Activated T-cell treated with anti-CD3 and anti-CD28 coated beads, Interleukin-2, amount 50 U/mL, for 72 hours (primary cell): ENCODE measurements around the gene SRRM1. TPM values are rescaled to one million over a fixed set of nuclear protein-coding genes. Genes with fewer than 3 reads are reported as not detected.

Source experiments
- ATAC-seq, 2 donors: fragments of 150-1000 bp; cut with Tn5 transposase; replicated peaks in 1 of 2; 2 replicates each; pipeline ENCODE4 v1.10.0; 2021; ENCODE audit warnings: moderate library complexity in 2 of 2, mild to moderate bottlenecking in 1 of 2
- DNase-seq, 2 donors: peaks; one replicate each; pipeline ENCODE4 v3.0.0; 2021 to 2022; ENCODE audit warnings: mixed read lengths in 1 of 2
- H3K27ac Mint-ChIP-seq: one replicate; pipeline ENCODE4 v1.8.0; 2022; ENCODE audit warnings: mild to moderate bottlenecking, moderate library complexity, mixed read lengths
- H3K27me3 Mint-ChIP-seq: one replicate; pipeline ENCODE4 v1.8.0; 2022; ENCODE audit warnings: low read depth, mixed read lengths
- H3K36me3 Mint-ChIP-seq, 2 donors: one replicate each; pipeline ENCODE4 v1.8.0; 2022; ENCODE audit warnings: mixed read lengths in 2 of 2, mild to moderate bottlenecking in 1 of 2; ENCODE audit not compliant: insufficient read depth in 2 of 2
- H3K4me1 Mint-ChIP-seq: one replicate; pipeline ENCODE4 v1.8.0; 2022; ENCODE audit warnings: low read depth, mixed read lengths
- H3K4me3 Mint-ChIP-seq, 2 donors: one replicate each; pipeline ENCODE4 v1.8.0; 2022; ENCODE audit warnings: mild to moderate bottlenecking in 2 of 2, mixed read lengths in 2 of 2, moderate library complexity in 2 of 2
- H3K9me3 Mint-ChIP-seq, 2 donors: one replicate each; pipeline ENCODE4 v1.8.0; 2022; ENCODE audit warnings: mixed read lengths in 2 of 2
- total RNA-seq, 2 donors: library from RNA; stranded (reverse); gene quantifications; one replicate each; pipeline ENCODE4 v1.2.3, GENCODE V29; 2022

SRRM1 gene
- 100 to 1,000 TPM; 187 to 223 TPM for total RNA-seq

GRCh38 chr1:24642481-24643362 lies at the start of gene SRRM1:
Gene SRRM1 (plus strand): TSS chr1:24643302. CDS start chr1:24643327, 25 bp downstream.
- Mint-ChIP-seq H3K27ac (peak within 1 kb of the TSS; percentile 98), H3K36me3 (peaks cover 11 to 23% of the 10 kb centered on the region in 2 donors)

GRCh38 chr1:24594328-24594598 lies 48.8 kb upstream of the SRRM1 start:
- Mint-ChIP-seq H3K27ac (no peak overlapping the region), H3K4me3 (no peak overlapping the region), H3K27me3 (no peaks in the 10 kb centered on the region), H3K9me3 (no peaks in the 10 kb centered on the region), H3K4me1 (no peaks in the 10 kb centered on the region), H3K36me3 (no peaks in the 10 kb centered on the region)
- DNase-seq (no peak), ATAC-seq (peak in 1 of 2 donors; percentile 45)

More at GRCh38 chr1:24642481-24643362, at the start of gene SRRM1:
- DNase-seq (peak; percentile 98 to 99), ATAC-seq (peak; percentile 92 to 93)
- Mint-ChIP-seq H3K4me1 (peaks cover 66% of the 10 kb centered on the region), H3K27me3 (no peaks in the 10 kb centered on the region), H3K4me3 (peak within 1 kb of the TSS; percentile 90 to 92), H3K9me3 (no peaks in the 10 kb centered on the region)

- no peaks in the 10 kb centered on the region for H3K36me3 Mint-ChIP-seq
- ATAC-seq (no peak), DNase-seq (no peak)
- no peaks in the 10 kb centered on the region for H3K4me1 Mint-ChIP-seq
- H3K27me3 Mint-ChIP-seq = no peaks in the 10 kb centered on the region
- no peak overlapping the region for H3K27ac Mint-ChIP-seq
- no peaks in the 10 kb centered on the region for H3K9me3 Mint-ChIP-seq
- H3K4me3 Mint-ChIP-seq = no peak overlapping the region
Observed at GRCh38 chr1:24596401-24596880, 46.7 kb upstream of the SRRM1 start.

GRCh38 chr1:24599265-24599664 lies 43.8 kb upstream of the SRRM1 start:
- ATAC-seq (no peak), DNase-seq (no peak)
- Mint-ChIP-seq H3K27ac (no peak overlapping the region), H3K9me3 (no peaks in the 10 kb centered on the region), H3K27me3 (no peaks in the 10 kb centered on the region), H3K4me3 (no peak overlapping the region), H3K36me3 (no peaks in the 10 kb centered on the region), H3K4me1 (no peaks in the 10 kb centered on the region)

GRCh38 chr1:24600551-24600950 lies 42.6 kb upstream of the SRRM1 start:
- Mint-ChIP-seq H3K4me1 (no peaks in the 10 kb centered on the region), H3K27me3 (no peaks in the 10 kb centered on the region), H3K36me3 (no peaks in the 10 kb centered on the region), H3K9me3 (no peaks in the 10 kb centered on the region), H3K27ac (no peak overlapping the region), H3K4me3 (no peak overlapping the region)
- ATAC-seq = no peak
- DNase-seq = no peak

- no peaks in the 10 kb centered on the region for H3K36me3 Mint-ChIP-seq
- DNase-seq (no peak), ATAC-seq (no peak)
- no peak overlapping the region for H3K4me3 Mint-ChIP-seq
- H3K9me3 Mint-ChIP-seq = no peaks in the 10 kb centered on the region
- no peak overlapping the region for H3K27ac Mint-ChIP-seq
- no peaks in the 10 kb centered on the region for H3K27me3 Mint-ChIP-seq
- H3K4me1 Mint-ChIP-seq = no peaks in the 10 kb centered on the region
Observed at GRCh38 chr1:24605534-24606295, 37.4 kb upstream of the SRRM1 start.

GRCh38 chr1:24606296-24606605 lies 36.9 kb upstream of the SRRM1 start:
- no peaks in the 10 kb centered on the region for H3K27me3 Mint-ChIP-seq
- no peaks in the 10 kb centered on the region for H3K9me3 Mint-ChIP-seq
- no peaks in the 10 kb centered on the region for H3K36me3 Mint-ChIP-seq
- no peak overlapping the region for H3K4me3 Mint-ChIP-seq
- DNase-seq (no peak), ATAC-seq (no peak)
- no peak overlapping the region for H3K27ac Mint-ChIP-seq
- H3K4me1 Mint-ChIP-seq = no peaks in the 10 kb centered on the region

- Mint-ChIP-seq H3K9me3 (no peaks in the 10 kb centered on the region), H3K36me3 (no peaks in the 10 kb centered on the region), H3K27me3 (no peaks in the 10 kb centered on the region), H3K4me3 (no peak overlapping the region), H3K27ac (no peak overlapping the region), H3K4me1 (no peaks in the 10 kb centered on the region)
- no peak for ATAC-seq
- no peak for DNase-seq
Observed at GRCh38 chr1:24606621-24607020, 36.5 kb upstream of the SRRM1 start.

- no peak for DNase-seq
- Mint-ChIP-seq H3K36me3 (no peaks in the 10 kb centered on the region), H3K27me3 (no peaks in the 10 kb centered on the region)
Observed at GRCh38 chr1:24609949-24610517, 33.1 kb upstream of the SRRM1 start.

GRCh38 chr1:24619376-24619775 lies 23.7 kb upstream of the SRRM1 start:
- Mint-ChIP-seq H3K36me3 (no peaks in the 10 kb centered on the region), H3K27ac (no peak overlapping the region), H3K4me1 (no peaks in the 10 kb centered on the region), H3K9me3 (no peaks in the 10 kb centered on the region), H3K27me3 (peaks cover 44% of the 10 kb centered on the region), H3K4me3 (no peak overlapping the region)
- ATAC-seq = no peak
- no peak for DNase-seq

More at GRCh38 chr1:24609949-24610517, 33.1 kb upstream of the SRRM1 start:
- Mint-ChIP-seq H3K27ac (no peak overlapping the region), H3K4me1 (no peaks in the 10 kb centered on the region), H3K4me3 (no peak overlapping the region), H3K9me3 (no peaks in the 10 kb centered on the region)
- ATAC-seq = no peak

- Mint-ChIP-seq H3K4me3 (no peak overlapping the region), H3K9me3 (no peaks in the 10 kb centered on the region), H3K27me3 (peaks cover 47% of the 10 kb centered on the region), H3K36me3 (no peaks in the 10 kb centered on the region), H3K4me1 (no peaks in the 10 kb centered on the region), H3K27ac (no peak overlapping the region)
- ATAC-seq (no peak), DNase-seq (no peak)
Observed at GRCh38 chr1:24620678-24621077, 22.4 kb upstream of the SRRM1 start.

- no peak for DNase-seq
- Mint-ChIP-seq H3K4me3 (no peak overlapping the region), H3K4me1 (no peaks in the 10 kb centered on the region), H3K27me3 (peaks cover 44% of the 10 kb centered on the region), H3K27ac (no peak overlapping the region), H3K36me3 (no peaks in the 10 kb centered on the region), H3K9me3 (no peaks in the 10 kb centered on the region)
- ATAC-seq = no peak
Observed at GRCh38 chr1:24621121-24621520, 22.0 kb upstream of the SRRM1 start.

- H3K27me3 Mint-ChIP-seq = peaks cover 42% of the 10 kb centered on the region
- H3K4me1 Mint-ChIP-seq = no peaks in the 10 kb centered on the region
- DNase-seq = no peak
Observed at GRCh38 chr1:24622218-24622617, 20.9 kb upstream of the SRRM1 start.

More at GRCh38 chr1:24622218-24622617, 20.9 kb upstream of the SRRM1 start:
- Mint-ChIP-seq H3K4me3 (no peak overlapping the region), H3K9me3 (no peaks in the 10 kb centered on the region), H3K36me3 (no peaks in the 10 kb centered on the region), H3K27ac (no peak overlapping the region)
- no peak for ATAC-seq
